Esophagus squamous epithelium (tissue), 4 donors: Measurements from ENCODE around the gene GLYATL1B.

Source experiments
- POLR2A ChIP-seq, 4 donors: fragments of 450-650 bp; IDR thresholded peaks; one replicate each; pipeline ENCODE4 v1.6.1; 2017; ENCODE audit warnings: antibody characterized with exemption in 4 of 4, mild to moderate bottlenecking in 4 of 4, moderate library complexity in 3 of 4
- TF ChIP-seq, protein P1 (sequence below), 6 experiments: fragments of 450-650 bp in 4 of 6; fragments of 200-600 bp in 2 of 6; sonication (generic) in 2 of 6; IDR thresholded peaks; one replicate each; pipeline ENCODE4 v1.5.1; 2016 to 2019; ENCODE audit warnings: antibody characterized with exemption in 6 of 6, mild to moderate bottlenecking in 4 of 6, moderate library complexity in 4 of 6

DNA sequence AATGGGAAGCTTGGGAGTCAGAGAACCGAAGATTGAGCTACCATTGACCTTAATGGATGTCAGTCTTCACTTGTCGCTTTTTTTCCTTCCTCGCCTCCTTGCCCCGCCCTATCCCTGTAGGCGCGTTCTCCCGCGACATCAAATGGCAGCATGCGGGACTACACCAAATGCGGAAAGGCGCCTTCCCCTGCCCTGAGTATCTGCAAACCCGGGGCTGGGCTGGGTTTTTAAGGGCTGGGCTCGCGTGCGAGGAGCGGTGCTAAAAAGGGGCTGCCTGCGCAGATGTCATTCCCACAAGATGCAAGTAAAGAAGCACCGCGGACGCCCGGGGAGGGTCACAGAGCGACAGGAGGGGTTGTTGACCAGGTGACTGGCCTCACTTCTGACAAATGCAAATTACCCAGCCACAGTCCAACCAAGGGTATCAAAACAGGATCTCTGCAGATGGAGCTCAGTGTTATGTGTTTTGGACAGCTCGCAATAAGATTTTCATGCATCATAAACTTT, 16.2 kb downstream of the GLYATL1B start:
- no peak for TF ChIP-seq POLR2A (IDR thresholded peaks at IDR 0.05)
- TF ChIP-seq, protein P1, sequence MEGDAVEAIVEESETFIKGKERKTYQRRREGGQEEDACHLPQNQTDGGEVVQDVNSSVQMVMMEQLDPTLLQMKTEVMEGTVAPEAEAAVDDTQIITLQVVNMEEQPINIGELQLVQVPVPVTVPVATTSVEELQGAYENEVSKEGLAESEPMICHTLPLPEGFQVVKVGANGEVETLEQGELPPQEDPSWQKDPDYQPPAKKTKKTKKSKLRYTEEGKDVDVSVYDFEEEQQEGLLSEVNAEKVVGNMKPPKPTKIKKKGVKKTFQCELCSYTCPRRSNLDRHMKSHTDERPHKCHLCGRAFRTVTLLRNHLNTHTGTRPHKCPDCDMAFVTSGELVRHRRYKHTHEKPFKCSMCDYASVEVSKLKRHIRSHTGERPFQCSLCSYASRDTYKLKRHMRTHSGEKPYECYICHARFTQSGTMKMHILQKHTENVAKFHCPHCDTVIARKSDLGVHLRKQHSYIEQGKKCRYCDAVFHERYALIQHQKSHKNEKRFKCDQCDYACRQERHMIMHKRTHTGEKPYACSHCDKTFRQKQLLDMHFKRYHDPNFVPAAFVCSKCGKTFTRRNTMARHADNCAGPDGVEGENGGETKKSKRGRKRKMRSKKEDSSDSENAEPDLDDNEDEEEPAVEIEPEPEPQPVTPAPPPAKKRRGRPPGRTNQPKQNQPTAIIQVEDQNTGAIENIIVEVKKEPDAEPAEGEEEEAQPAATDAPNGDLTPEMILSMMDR (IDR thresholded peaks at IDR 0.05): peak; percentile 14 to 47 (median 16)
